ENCODE data around the gene SETD2. TPM values are rescaled to one million over a fixed set of nuclear protein-coding genes. Genes with fewer than 3 reads are reported as not detected.

The SETD2 gene
- total and polyA plus RNA-seq, 2 of the 8 experiments (the other 6 are each of a cell fraction or from before 2014, with no cell fraction given), result 15.7 to 46.3 TPM

DNA sequence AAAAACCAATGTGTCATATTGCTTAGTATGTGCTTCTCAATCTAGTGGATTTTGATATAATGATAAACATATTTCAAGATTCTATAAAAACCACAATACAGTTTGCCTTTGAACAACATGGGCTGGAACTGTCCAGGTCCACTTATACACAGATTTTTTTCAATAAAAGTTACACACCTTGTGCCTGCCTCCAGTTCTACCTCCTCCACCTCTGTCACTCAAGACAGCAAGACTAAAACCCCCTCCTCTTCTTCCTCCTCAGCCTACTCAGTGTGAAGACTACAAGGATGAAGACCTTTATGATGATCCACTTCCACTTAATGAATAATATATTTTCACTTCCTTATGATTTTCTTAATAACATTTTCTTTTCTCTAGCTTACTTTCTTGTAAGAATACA lies 5.7 kb downstream of the SETD2 start:
- Histone ChIP-seq H3K9ac (replicated peaks in 1 of 4; ENCODE audit: extremely low read depth in 1 of 4, low read depth in 3 of 4, low read length in 3 of 4) (no peak overlapping the region), H3K36me3 (ENCODE audit: control insufficient read depth in 2 of 4, insufficient read depth in 4 of 4, low read length in 3 of 4) (no peaks in the 10 kb centered on the region), H3K4ac (replicated peaks; ENCODE audit: insufficient read length, low read depth, low read length) (no peak overlapping the region), H3K23me2 (ENCODE audit: low read depth, low read length) (no peaks in the 10 kb centered on the region), H2AFZ (ENCODE audit: low read length) (no peak overlapping the region), H2BK20ac (ENCODE audit: low read length) (no peak overlapping the region), H3K23ac (ENCODE audit: insufficient read length) (no peak overlapping the region), H4K91ac (replicated peaks; ENCODE audit: insufficient read length, low read length) (no peak overlapping the region), H3K56ac (replicated peaks; ENCODE audit: insufficient read length, low read depth, low read length) (no peak overlapping the region), H3K79me2 (ENCODE audit: control insufficient read depth in 1 of 2, insufficient read depth in 2 of 2, low read length in 2 of 2) (peaks cover 46 to 97% of the 10 kb centered on the region in 2 experiments), H2BK120ac (replicated peaks; ENCODE audit: low read depth, low read length) (no peak overlapping the region), H4K8ac (ENCODE audit: extremely low read depth, insufficient read depth, low read length) (no peak overlapping the region), H3K9me3 (ENCODE audit: insufficient read depth in 2 of 2, low read depth in 1 of 2, low read length in 1 of 2) (no peaks in the 10 kb centered on the region), H3K4me1 (replicated peaks in 1 of 4; ENCODE audit: control insufficient read depth in 3 of 4, insufficient read depth in 4 of 4, low read length in 3 of 4) (peaks cover 2 to 8% (median 4%) of the 10 kb centered on the region in 4 experiments; a peak in 4 of 7 replicates), H4K20me1 (replicated peaks in 1 of 2; ENCODE audit: control insufficient read depth in 1 of 2, insufficient read depth in 2 of 2, low read length in 2 of 2) (peaks cover 9 to 10% of the 10 kb centered on the region in 2 experiments), H3K4me3 (ENCODE audit: extremely low read depth in 1 of 4, insufficient read depth in 2 of 4, low read depth in 3 of 4, low read length in 4 of 4) (no peak overlapping the region), H3K27me3 (replicated peaks in 1 of 4; ENCODE audit: control insufficient read depth in 3 of 4, extremely low read depth in 1 of 4, insufficient read depth in 3 of 4, low read length in 3 of 4) (no peaks in the 10 kb centered on the region), H3K18ac (ENCODE audit: extremely low read depth, low read length) (no peak overlapping the region), H3K79me1 (ENCODE audit: low read depth, low read length) (0 out of 2 replicates have a peak, but pooled peaks cover 3% of the 10 kb centered on the region), H2BK12ac (ENCODE audit: low read depth, low read length) (no peak overlapping the region), H3K14ac (ENCODE audit: insufficient read length) (no peak overlapping the region), H4K5ac (ENCODE audit: insufficient read length, low read depth, low read length) (no peak overlapping the region), H2BK15ac (ENCODE audit: low read length) (no peak overlapping the region), H3K4me2 (ENCODE audit: insufficient read depth in 1 of 2, low read depth in 2 of 2, low read length in 2 of 2) (no peak overlapping the region), H3K27ac (ENCODE audit: low read depth, low read length) (no peak overlapping the region), H2BK5ac (ENCODE audit: low read depth, low read length) (no peak overlapping the region), H2AK5ac (ENCODE audit: low read depth, low read length) (no peak overlapping the region)
- ChIA-PET CTCF (ENCODE audit: partially characterized antibody) (interaction anchor here (1.3 kb wide), 1 partner anchor 83 kb away, joined by 3 read pairs; no protein-coding TSS in a partner anchor), POLR2A (ENCODE audit: partially characterized antibody) (no interaction called here)
- DNase-seq (ENCODE audit: low read depth in 1 of 2, low spot score in 2 of 2) (no peak), FAIRE-seq (no peak)
- TF ChIP-seq TAF7 (optimal IDR thresholded peaks at IDR 0.05; ENCODE audit: borderline replicate concordance, low read depth, low read length) (no peak), SIX5 (IDR thresholded peaks at IDR 0.05; ENCODE audit: low read depth, low read length) (no peak), EP300 (IDR thresholded peaks at IDR 0.05; ENCODE audit: borderline replicate concordance in 1 of 2, low read depth in 2 of 2, low read length in 2 of 2) (no peak), CBX8 (IDR thresholded peaks at IDR 0.05; ENCODE audit: borderline replicate concordance, low read depth, low read length) (no peak), SUZ12 (IDR thresholded peaks at IDR 0.05; ENCODE audit: low read length) (no peak), RFX5 (IDR thresholded peaks at IDR 0.05; ENCODE audit: borderline replicate concordance, low read depth, low read length) (no peak), ASH2L (IDR thresholded peaks at IDR 0.05; ENCODE audit: low read length) (no peak), POLR2AphosphoS5 (IDR thresholded peaks at IDR 0.05; ENCODE audit: low read depth, low read length) (no peak), EGR1 (IDR thresholded peaks at IDR 0.05; ENCODE audit: borderline replicate concordance, low read depth, low read length) (no peak), BACH1 (IDR thresholded peaks at IDR 0.05; ENCODE audit: low read length) (no peak)
- TF ChIP-seq, protein P1, sequence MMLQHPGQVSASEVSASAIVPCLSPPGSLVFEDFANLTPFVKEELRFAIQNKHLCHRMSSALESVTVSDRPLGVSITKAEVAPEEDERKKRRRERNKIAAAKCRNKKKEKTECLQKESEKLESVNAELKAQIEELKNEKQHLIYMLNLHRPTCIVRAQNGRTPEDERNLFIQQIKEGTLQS (IDR thresholded peaks at IDR 0.05; ENCODE audit: insufficient read depth, low read depth, low read length), result no peak

All from H1 (cell line).